Body of pancreas (tissue), 4 donors: Measurements from ENCODE around the gene GRIP1. TPM values are rescaled to one million over a fixed set of nuclear protein-coding genes. Genes with fewer than 3 reads are reported as not detected.

Source experiments
- ATAC-seq: fragments of 150-250 bp; one replicate; pipeline ENCODE4 v1.9.1; 2016
- DNase-seq, 4 donors: peaks; one replicate each; pipeline ENCODE4 v3.0.0-alpha.2; 2019
- H3K27ac ChIP-seq, 4 donors: fragments of 200-600 bp; sonication (generic); 1 replicate in 3 of 4; 2 replicates in 1 of 4; pipeline versions ENCODE4 v1.5.1 to v1.6.1; 2016 to 2019; ENCODE audit warnings: mild to moderate bottlenecking in 1 of 4, mixed read lengths in 1 of 4, moderate library complexity in 1 of 4
- H3K27me3 ChIP-seq, 2 donors: fragments of 200-600 bp; sonication (generic); one replicate each; pipeline ENCODE4 v1.6.0; 2016; ENCODE audit warnings: mild to moderate bottlenecking in 1 of 2
- H3K36me3 ChIP-seq, 2 donors: fragments of 200-600 bp; sonication (generic); replicated peaks in 1 of 2; 2 replicates each; pipeline ENCODE4 v1.5.1; 2016; ENCODE audit warnings: low read depth in 2 of 2; ENCODE audit not compliant: insufficient read depth in 1 of 2
- H3K4me1 ChIP-seq: fragments of 200-600 bp; sonication (generic); one replicate; pipeline ENCODE4 v1.6.0; 2016
- H3K4me3 ChIP-seq, 2 donors: fragments of 200-600 bp; sonication (generic); 1 replicate in 1 of 2; 2 replicates in 1 of 2; pipeline ENCODE4 v1.5.1; 2016 to 2019
- H3K9me3 ChIP-seq, 3 donors: fragments of 200-600 bp; sonication (generic); 1 replicate in 2 of 3; 2 replicates in 1 of 3; pipeline ENCODE4 v1.5.1; 2016
- POLR2A ChIP-seq, 3 donors: fragments of 450-650 bp; IDR thresholded peaks; one replicate each; pipeline ENCODE4 v1.6.1; 2016; ENCODE audit warnings: antibody characterized with exemption in 3 of 3, mild to moderate bottlenecking in 2 of 3
- WGBS, 2 donors: methylation state at CpG; one replicate each; pipeline ENCODE4 v1.1.5; 2017; 5-methylcytosine and 5-hydroxymethylcytosine counted together
- intact Hi-C: fragments of 100-400 bp; cut with DNase I; formaldehyde crosslinking; loops from one replicate; pipeline ENCODE4 v1.15.1; 2023
- total RNA-seq, 2 donors: library from RNA; depleted of rRNA; stranded (reverse); fragments of >200 nt; gene quantifications; one replicate each; pipeline ENCODE4 v1.1.0, GENCODE V29; 2016
- TF ChIP-seq, protein P1 (sequence below), 7 experiments: fragments of 450-650 bp in 4 of 7; fragments of 200-600 bp in 3 of 7; sonication (generic) in 3 of 7; IDR thresholded peaks; one replicate each; pipeline ENCODE4 v1.5.1; 2016 to 2019; ENCODE audit warnings: antibody characterized with exemption in 7 of 7

GRIP1 gene
- total RNA-seq, 2 donors from 2014 or later: 7.5 to 17.8 TPM

- ATAC-seq: no peak
- no peak for DNase-seq
- WGBS, 2 donors: 60 to 83% methylated on average over 4 of the region's 4 CpGs
- peaks cover 0 to 1% of the 10 kb centered on the region in 2 donors for H3K36me3 ChIP-seq
- TF ChIP-seq, protein P1, sequence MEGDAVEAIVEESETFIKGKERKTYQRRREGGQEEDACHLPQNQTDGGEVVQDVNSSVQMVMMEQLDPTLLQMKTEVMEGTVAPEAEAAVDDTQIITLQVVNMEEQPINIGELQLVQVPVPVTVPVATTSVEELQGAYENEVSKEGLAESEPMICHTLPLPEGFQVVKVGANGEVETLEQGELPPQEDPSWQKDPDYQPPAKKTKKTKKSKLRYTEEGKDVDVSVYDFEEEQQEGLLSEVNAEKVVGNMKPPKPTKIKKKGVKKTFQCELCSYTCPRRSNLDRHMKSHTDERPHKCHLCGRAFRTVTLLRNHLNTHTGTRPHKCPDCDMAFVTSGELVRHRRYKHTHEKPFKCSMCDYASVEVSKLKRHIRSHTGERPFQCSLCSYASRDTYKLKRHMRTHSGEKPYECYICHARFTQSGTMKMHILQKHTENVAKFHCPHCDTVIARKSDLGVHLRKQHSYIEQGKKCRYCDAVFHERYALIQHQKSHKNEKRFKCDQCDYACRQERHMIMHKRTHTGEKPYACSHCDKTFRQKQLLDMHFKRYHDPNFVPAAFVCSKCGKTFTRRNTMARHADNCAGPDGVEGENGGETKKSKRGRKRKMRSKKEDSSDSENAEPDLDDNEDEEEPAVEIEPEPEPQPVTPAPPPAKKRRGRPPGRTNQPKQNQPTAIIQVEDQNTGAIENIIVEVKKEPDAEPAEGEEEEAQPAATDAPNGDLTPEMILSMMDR (IDR thresholded peaks at IDR 0.05): no peak
- no peak for TF ChIP-seq POLR2A (IDR thresholded peaks at IDR 0.05)
- intact Hi-C loops: no loop called here
- no peaks in the 10 kb centered on the region for H3K9me3 ChIP-seq
- no peak overlapping the region for H3K27ac ChIP-seq
- no peaks in the 10 kb centered on the region for H3K4me1 ChIP-seq
- no peaks in the 10 kb centered on the region for H3K27me3 ChIP-seq
- no peak overlapping the region for H3K4me3 ChIP-seq
Measured at GRCh38 chr12:66319266-66319954, 359.5 kb downstream of the GRIP1 start.

- Histone ChIP-seq H3K27ac (no peak overlapping the region), H3K4me1 (no peaks in the 10 kb centered on the region), H3K27me3 (no peaks in the 10 kb centered on the region), H3K9me3 (no peaks in the 10 kb centered on the region), H3K4me3 (no peak overlapping the region), H3K36me3 (peaks cover 0 to 1% of the 10 kb centered on the region in 2 donors)
- intact Hi-C loops: no loop called here
- no peak for DNase-seq
- no peak for ATAC-seq
- TF ChIP-seq POLR2A (IDR thresholded peaks at IDR 0.05): no peak
- TF ChIP-seq, protein P1 (IDR thresholded peaks at IDR 0.05): no peak
Measured at GRCh38 chr12:66314278-66314677, 364.6 kb downstream of the GRIP1 start.

DNA sequence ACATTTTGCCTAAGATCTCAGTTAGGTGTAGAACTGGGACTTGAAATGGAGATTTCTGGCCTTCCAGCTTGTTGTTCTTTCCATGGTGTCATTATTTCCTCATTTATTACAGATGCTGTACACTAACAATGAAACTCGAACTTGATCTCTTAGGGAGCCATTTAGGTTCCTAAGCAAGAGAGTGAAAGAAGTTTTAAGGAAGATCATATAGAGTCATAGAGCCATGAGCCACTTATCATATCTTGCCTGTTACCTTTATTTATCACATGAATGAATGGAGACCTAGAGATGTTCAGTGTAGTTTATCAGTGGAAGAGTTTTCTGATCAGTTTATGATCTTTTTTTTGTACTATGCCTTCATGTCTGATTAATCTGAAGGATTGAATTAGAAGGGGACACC, 366.7 kb downstream of the GRIP1 start:
- intact Hi-C loops: no loop called here
- DNase-seq (no peak), ATAC-seq (no peak)
- Histone ChIP-seq H3K9me3 (no peaks in the 10 kb centered on the region), H3K27me3 (no peaks in the 10 kb centered on the region), H3K4me1 (no peaks in the 10 kb centered on the region), H3K4me3 (no peak overlapping the region), H3K36me3 (peaks cover 0 to 1% of the 10 kb centered on the region in 2 donors), H3K27ac (no peak overlapping the region)
- TF ChIP-seq POLR2A (IDR thresholded peaks at IDR 0.05): no peak
- TF ChIP-seq, protein P1 (IDR thresholded peaks at IDR 0.05): no peak
- 47 to 65% methylated on average over 1 of the region's 1 CpG for WGBS, 2 donors

GRCh38 chr12:66309606-66310005, 369.3 kb downstream of the GRIP1 start:
- H3K36me3 ChIP-seq: no peaks in the 10 kb centered on the region
- WGBS, 2 donors: 96% methylated on average over 1 of the region's 1 CpG

More at GRCh38 chr12:66309606-66310005, 369.3 kb downstream of the GRIP1 start:
- no peaks in the 10 kb centered on the region for H3K9me3 ChIP-seq
- H3K27ac ChIP-seq: no peak overlapping the region
- no peak overlapping the region for H3K4me3 ChIP-seq
- TF ChIP-seq POLR2A (IDR thresholded peaks at IDR 0.05): no peak
- TF ChIP-seq, protein P1 (IDR thresholded peaks at IDR 0.05): no peak
- H3K4me1 ChIP-seq: no peaks in the 10 kb centered on the region
- intact Hi-C loops: no loop called here
- ATAC-seq (no peak), DNase-seq (no peak)
- H3K27me3 ChIP-seq: no peaks in the 10 kb centered on the region
